Measurements from ENCODE around the gene CIBAR2.

CIBAR2 gene

GRCh38 chr16:85112364-85112763, at the start of gene CIBAR2:
CIBAR2 (minus strand) TSS chr16:85112472; CDS start chr16:85112352, 120 bp downstream.
- no peak for DNase-seq

- DNase-seq: no peak
Measured at GRCh38 chr16:85159179-85159980, 47.1 kb upstream of the CIBAR2 start.

DNA sequence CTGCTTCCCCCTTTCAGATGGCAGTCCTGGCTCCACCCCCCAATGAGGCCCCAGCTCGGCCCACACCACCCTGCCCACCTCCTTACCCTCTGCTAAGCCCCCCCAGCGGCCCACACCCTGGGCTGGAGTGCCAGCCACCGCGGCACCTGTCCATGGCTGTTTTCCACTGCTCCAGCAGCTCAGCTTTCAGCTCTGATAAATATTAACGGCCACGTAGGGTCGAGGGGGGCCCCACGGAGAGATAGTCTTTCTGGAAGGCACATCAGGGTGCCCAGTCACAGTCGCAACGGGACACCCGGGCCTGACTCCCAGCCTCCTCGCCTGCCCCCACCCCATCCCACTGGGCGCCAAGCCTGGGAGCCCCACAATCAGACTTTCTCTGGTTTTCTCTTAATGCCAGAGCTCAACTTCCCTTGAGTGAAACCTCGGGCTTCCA, 46.5 kb upstream of the CIBAR2 start:
- DNase-seq: no peak

- DNase-seq: no peak
Measured at GRCh38 chr16:85157813-85158742, 45.8 kb upstream of the CIBAR2 start.

DNA sequence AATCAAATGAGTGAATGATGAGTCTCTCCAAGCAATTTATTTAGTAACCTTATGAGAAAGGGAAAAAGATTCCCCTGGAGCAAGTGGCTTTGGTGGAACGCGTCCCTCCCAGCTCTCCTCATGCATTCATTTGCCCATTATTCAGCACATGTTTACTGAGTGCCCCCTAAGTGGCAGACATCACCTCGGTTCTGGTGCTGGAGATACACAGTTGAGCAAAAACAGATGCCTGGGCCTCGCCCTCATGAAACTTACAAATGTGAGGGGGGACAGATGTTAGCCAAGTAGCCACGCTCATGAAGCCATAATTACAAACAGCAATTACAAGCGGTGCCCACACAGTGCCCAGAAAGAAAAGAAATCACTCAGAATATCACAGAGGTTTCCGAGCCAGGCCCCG, 45.1 kb upstream of the CIBAR2 start:
- no peak for DNase-seq

GRCh38 chr16:85156869-85157268, 44.6 kb upstream of the CIBAR2 start:
- no peak for DNase-seq

- DNase-seq: no peak
Measured at GRCh38 chr16:85156440-85156839, 44.2 kb upstream of the CIBAR2 start.

DNA sequence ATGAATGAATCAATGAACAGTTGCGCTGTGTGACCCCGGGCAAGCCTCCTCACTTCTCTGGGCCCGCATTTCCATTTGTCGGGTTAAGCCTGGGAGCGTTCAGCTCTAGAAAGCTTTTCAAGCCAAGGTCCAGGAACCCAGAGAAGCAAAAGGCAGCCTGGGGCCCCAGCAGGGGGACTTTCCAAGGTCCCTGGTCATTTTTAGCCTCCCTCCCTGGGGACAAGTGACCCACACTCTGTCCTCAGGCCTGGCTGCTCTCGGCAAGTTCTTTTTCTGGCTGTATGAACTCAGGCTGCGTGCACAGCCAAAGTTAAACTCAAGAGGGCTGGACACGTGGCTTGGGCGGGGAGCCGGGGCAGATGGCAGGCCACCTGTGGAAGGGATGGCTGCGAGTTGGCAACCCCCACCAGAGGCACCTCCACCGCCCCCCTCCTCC, 41.4 kb upstream of the CIBAR2 start:
- DNase-seq: no peak

- DNase-seq: no peak
Measured at GRCh38 chr16:85153046-85153445, 40.8 kb upstream of the CIBAR2 start.

- no peak for DNase-seq
Measured at GRCh38 chr16:85152414-85153030, 40.2 kb upstream of the CIBAR2 start.

DNA sequence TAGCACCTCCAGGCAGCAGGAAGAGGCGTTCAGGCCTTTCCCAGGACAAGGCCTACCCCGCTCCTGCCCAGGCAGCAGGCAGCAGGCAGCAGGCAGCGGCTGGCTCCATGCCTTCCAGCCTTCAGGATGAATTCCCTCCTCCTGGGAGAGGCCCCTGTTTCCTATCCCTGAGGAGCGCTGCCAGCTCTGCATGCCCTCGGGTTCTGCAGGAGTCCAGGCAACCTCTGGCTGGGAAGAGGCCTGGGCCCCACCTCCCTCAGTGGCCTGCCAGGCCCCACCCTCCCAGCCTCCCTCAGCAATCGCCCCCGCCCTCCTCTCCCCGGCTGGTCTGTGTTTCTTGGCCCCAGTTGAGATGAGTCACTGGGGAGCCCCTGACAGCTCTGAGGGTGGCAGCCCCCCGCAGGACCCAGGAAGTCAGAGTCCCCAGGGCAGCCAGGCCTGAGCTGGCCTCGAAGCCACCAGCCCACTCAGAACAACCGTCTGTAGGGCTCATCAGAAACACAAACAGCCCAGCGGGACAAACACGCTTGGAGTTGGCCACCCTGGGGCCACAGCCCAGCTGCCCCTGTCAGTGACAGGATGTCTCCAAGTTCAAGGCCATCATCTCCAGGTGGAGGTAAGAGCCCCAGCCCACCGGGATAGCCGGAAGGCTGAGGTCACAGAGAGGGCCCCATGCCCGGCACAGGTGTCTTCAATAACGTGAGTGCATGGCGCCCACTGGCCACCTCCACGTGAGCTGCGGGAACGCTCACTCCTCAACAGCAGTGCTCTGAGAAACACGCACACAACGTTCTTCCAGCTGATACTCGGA, 39.5 kb upstream of the CIBAR2 start:
- no peak for DNase-seq

DNA sequence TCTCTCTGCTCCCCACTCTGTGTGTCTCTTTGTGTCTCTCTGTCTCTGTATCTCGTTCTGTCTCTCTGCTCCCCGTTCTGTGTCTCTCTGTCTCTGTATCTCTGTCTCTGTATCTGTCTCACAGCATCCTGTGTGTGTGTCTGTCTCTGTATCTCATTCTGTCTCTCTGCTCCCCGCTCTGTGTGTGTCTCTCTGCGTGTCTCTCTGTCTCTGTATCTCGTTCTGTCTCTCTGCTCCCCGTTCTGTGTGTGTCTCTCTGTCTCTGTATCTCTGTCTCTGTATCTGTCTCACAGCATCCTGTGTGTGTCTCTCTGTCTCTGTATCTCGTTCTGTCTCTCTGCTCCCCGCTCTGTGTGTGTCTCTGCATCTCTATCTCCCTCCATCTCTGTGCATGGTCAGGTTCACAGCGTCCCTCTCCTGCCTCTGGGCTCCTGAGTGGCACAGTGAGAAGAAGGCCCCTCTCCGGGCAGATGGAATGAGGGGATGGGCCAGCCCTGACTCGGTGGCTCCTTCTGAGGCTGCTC, 38.9 kb upstream of the CIBAR2 start:
- no peak for DNase-seq

GRCh38 chr16:85150331-85150940, 38.2 kb upstream of the CIBAR2 start:
- DNase-seq: no peak

DNA sequence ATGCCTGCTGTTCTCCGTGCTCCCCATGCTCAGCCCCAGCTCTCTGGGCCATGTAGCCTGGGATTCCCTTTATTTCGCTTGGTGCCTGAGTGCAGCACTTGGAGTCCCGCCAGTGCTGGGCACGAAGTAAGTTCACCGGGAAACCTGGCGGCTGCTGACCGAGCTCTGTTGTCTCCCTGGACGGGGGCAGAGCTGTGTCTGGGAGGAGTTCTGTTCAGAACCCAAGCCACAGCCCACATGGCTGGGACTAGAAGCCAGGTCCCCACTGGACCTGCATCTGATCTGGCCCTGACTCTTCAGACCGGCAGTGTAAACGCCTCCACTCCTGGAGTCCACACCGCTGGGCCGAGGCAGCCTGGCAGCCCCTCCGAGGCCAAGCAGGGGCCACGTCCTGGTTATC, 37.5 kb upstream of the CIBAR2 start:
- no peak for DNase-seq

- DNase-seq: no peak
Measured at GRCh38 chr16:85148931-85149330, 36.7 kb upstream of the CIBAR2 start.

- no peak for DNase-seq
Measured at GRCh38 chr16:85146922-85147651, 34.8 kb upstream of the CIBAR2 start.

DNA sequence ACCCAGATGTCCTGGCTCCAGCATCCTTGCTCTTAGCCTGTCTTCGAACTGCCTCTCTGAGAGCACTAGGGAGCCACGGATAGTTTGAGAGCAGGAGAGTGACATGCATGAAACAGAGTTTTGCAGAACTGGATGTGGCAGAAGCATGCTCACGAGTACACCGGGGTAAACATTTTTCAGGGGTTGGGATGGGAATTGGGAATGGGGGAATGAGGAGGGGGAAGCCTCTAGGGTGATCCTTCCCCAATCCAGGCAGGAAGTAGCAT, 34.2 kb upstream of the CIBAR2 start:
- no peak for DNase-seq

DNA sequence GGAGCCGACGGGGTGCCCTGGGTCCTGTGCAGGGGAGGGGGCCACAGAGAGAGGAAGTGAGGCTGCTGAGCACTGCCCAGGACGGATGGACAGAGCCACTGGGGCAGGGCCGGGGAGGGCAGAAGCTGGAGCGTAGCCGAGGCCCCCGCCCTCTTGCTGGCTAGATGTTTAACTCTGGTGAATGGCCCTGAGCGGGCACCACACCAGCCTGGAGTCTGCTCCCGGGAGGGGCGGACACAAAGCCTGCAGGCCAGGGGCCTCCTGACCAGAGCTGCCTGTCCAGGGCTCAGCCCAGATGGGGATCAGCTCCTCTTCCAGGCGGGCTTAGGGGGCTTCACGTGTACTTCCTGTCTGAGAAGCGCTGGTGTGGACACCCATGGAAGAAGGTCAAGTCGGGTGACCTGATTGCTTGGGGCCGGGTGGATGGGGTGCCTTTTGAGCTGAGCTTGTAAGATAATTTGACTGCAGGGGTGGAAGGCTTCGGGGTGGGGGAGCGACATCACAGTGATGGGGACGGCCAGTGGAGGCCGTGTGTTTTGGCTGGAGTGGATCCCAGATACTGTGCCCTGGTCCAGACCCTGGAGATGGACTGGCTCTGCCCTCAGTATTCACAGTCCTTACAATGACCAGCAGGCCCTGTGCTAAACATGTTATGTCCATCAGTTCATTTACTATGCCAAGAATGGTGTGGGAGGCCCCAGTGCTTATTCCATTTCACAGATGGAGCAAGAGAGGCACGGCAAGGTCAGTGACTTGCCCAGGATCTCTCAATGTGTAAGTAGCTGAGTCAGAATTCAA, 33.7 kb upstream of the CIBAR2 start:
- DNase-seq: no peak

DNA sequence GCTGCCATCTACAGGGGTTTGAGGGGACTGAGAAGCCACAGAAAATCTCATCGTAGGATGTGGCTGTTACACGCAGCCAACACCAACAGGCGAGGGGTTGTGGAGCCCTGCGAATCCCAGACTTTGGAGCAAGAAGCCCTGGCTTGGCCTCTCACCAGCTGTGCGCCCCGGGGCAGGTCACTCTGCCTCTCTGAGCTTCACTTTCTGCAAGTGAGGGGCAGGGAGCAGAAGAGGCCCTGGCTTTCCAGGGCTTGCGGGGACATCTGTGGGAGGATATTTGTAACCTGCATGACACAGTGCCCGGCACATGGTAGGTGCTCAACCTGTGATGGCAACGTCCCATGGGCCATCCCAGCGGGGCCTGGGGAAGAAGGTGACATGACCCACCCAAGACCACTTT, 32.9 kb upstream of the CIBAR2 start:
- no peak for DNase-seq
